ENCODE data around the gene TAS1R3. TPM values are rescaled to one million over a fixed set of nuclear protein-coding genes. Genes with fewer than 3 reads are reported as not detected.
A peak's percentile ranks its signal among the peaks of the same experiment; 100 is the strongest.

TAS1R3 gene
- total RNA-seq, 2 donors from 2014 or later: 0.09 to 0.35 TPM

- Histone ChIP-seq H3K27me3 (ENCODE audit: control insufficient read depth, insufficient read depth, low read length, poor library complexity, severe bottlenecking) (no peaks in the 10 kb centered on the region), H3K9me3 (ENCODE audit: control insufficient read depth, low read length) (no peaks in the 10 kb centered on the region), H3K27ac (ENCODE audit: low read depth, low read length) (no peak overlapping the region), H3K4me3 (ENCODE audit: low read length) (no peak overlapping the region), H3K4me1 (ENCODE audit: control insufficient read depth, insufficient read depth, low read length) (no peaks in the 10 kb centered on the region), H3K9ac (ENCODE audit: extremely low read depth, low read length, poor library complexity, severe bottlenecking) (no peak overlapping the region), H3K36me3 (ENCODE audit: control insufficient read depth, insufficient read depth, low read length) (peaks cover 5% of the 10 kb centered on the region)
- no peaks in the 10 kb centered on the region for H3K4me1 Mint-ChIP-seq
- H3K9me3 Mint-ChIP-seq: no peaks in the 10 kb centered on the region
- no peaks in the 10 kb centered on the region for H3K27me3 Mint-ChIP-seq (ENCODE audit: insufficient read depth)
- peak; percentile 94 for DNase-seq
- peaks cover 9% of the 10 kb centered on the region for H3K36me3 Mint-ChIP-seq (ENCODE audit: low read depth)
- 66 to 76% methylated on average over 6 to 11 of the region's 11 CpGs for WGBS, 2 experiments (ENCODE audit: insufficient coverage in 1 of 2, insufficient read length in 1 of 2)
- H3K4me3 Mint-ChIP-seq: no peak overlapping the region
- TF ChIP-seq CTCF (conservative IDR thresholded peaks at IDR 0.05): no peak
- H3K27ac Mint-ChIP-seq: no peak overlapping the region
Observed at GRCh38 chr1:1334835-1335234, 3.8 kb downstream of the TAS1R3 start.

- Histone ChIP-seq H3K9me3 (ENCODE audit: control insufficient read depth, low read length) (no peaks in the 10 kb centered on the region), H3K9ac (ENCODE audit: extremely low read depth, low read length, poor library complexity, severe bottlenecking) (no peak overlapping the region), H3K27me3 (ENCODE audit: control insufficient read depth, insufficient read depth, low read length, poor library complexity, severe bottlenecking) (no peaks in the 10 kb centered on the region), H3K4me3 (ENCODE audit: low read length) (no peak overlapping the region), H3K4me1 (ENCODE audit: control insufficient read depth, insufficient read depth, low read length) (no peaks in the 10 kb centered on the region), H3K27ac (ENCODE audit: low read depth, low read length) (no peak overlapping the region), H3K36me3 (ENCODE audit: control insufficient read depth, insufficient read depth, low read length) (peaks cover 6% of the 10 kb centered on the region)
- no peak overlapping the region for H3K4me3 Mint-ChIP-seq
- no peaks in the 10 kb centered on the region for H3K9me3 Mint-ChIP-seq
- H3K4me1 Mint-ChIP-seq: no peaks in the 10 kb centered on the region
- 94 to 99% methylated on average over 10 to 16 of the region's 16 CpGs for WGBS, 2 experiments (ENCODE audit: insufficient coverage in 1 of 2, insufficient read length in 1 of 2)
- no peak for TF ChIP-seq CTCF (conservative IDR thresholded peaks at IDR 0.05)
- DNase-seq: no peak
- H3K27me3 Mint-ChIP-seq (ENCODE audit: insufficient read depth): no peaks in the 10 kb centered on the region
- no peak overlapping the region for H3K27ac Mint-ChIP-seq
- H3K36me3 Mint-ChIP-seq (ENCODE audit: low read depth): peaks cover 12% of the 10 kb centered on the region
Observed at GRCh38 chr1:1335283-1335682, 4.2 kb downstream of the TAS1R3 start.

- Mint-ChIP-seq H3K27ac (no peak overlapping the region), H3K27me3 (ENCODE audit: insufficient read depth) (no peaks in the 10 kb centered on the region), H3K36me3 (ENCODE audit: low read depth) (peaks cover 18% of the 10 kb centered on the region), H3K4me3 (no peak overlapping the region), H3K9me3 (no peaks in the 10 kb centered on the region), H3K4me1 (no peaks in the 10 kb centered on the region)
- Histone ChIP-seq H3K36me3 (ENCODE audit: control insufficient read depth, insufficient read depth, low read length) (peaks cover 12% of the 10 kb centered on the region), H3K9ac (ENCODE audit: extremely low read depth, low read length, poor library complexity, severe bottlenecking) (no peak overlapping the region), H3K9me3 (ENCODE audit: control insufficient read depth, low read length) (no peaks in the 10 kb centered on the region), H3K27ac (ENCODE audit: low read depth, low read length) (no peak overlapping the region), H3K4me3 (ENCODE audit: low read length) (no peak overlapping the region), H3K27me3 (ENCODE audit: control insufficient read depth, insufficient read depth, low read length, poor library complexity, severe bottlenecking) (no peaks in the 10 kb centered on the region), H3K4me1 (ENCODE audit: control insufficient read depth, insufficient read depth, low read length) (no peaks in the 10 kb centered on the region)
- WGBS, 2 experiments (ENCODE audit: insufficient coverage in 1 of 2, insufficient read length in 1 of 2): 95 to 96% methylated on average over 10 to 21 of the region's 21 CpGs
- no peak for DNase-seq
- no peak for TF ChIP-seq CTCF (conservative IDR thresholded peaks at IDR 0.05)
Observed at GRCh38 chr1:1335792-1336248, 4.7 kb downstream of the TAS1R3 start.
